Kidney (tissue), 14 donors: Measurements from ENCODE around the gene TRDMT1. TPM values are rescaled to one million over a fixed set of nuclear protein-coding genes. Genes with fewer than 3 reads are reported as not detected.

ENCODE experiments used
- DNase-seq, 5 donors: peaks; one replicate each; pipeline ENCODE4 v3.0.0-alpha.2; 2013 to 2020
- FAIRE-seq: peaks from 2 replicates; lab custom pipeline; 2012; peaks lifted over from hg19 to GRCh38; lab: Jason Lieb, UNC
- H3K27ac ChIP-seq, 2 donors: one replicate each; pipeline ENCODE4 v1.7.0; 2013; ENCODE audit warnings: low read depth in 2 of 2, low read length in 2 of 2, inconsistent platforms in 1 of 2
- H3K27me3 ChIP-seq: one replicate; pipeline ENCODE4 v1.7.1; 2013; ENCODE audit warnings: low read length, inconsistent platforms; ENCODE audit not compliant: control insufficient read depth, insufficient read depth
- H3K36me3 ChIP-seq, 3 donors: one replicate each; pipeline versions ENCODE4 v1.7.0 to v1.7.1; 2013; ENCODE audit warnings: low read length in 3 of 3, control low read depth in 1 of 3, inconsistent platforms in 1 of 3; ENCODE audit not compliant: insufficient read depth in 3 of 3, control insufficient read depth in 2 of 3
- H3K4me1 ChIP-seq, 3 donors: one replicate each; pipeline versions ENCODE4 v1.7.0 to v1.7.1; 2013; ENCODE audit warnings: low read length in 3 of 3, inconsistent platforms in 1 of 3, low read depth in 1 of 3; ENCODE audit not compliant: control insufficient read depth in 2 of 3, insufficient read depth in 2 of 3
- H3K4me3 ChIP-seq, 3 donors: one replicate each; pipeline versions ENCODE4 v1.7.0 to v1.8.1; 2013; ENCODE audit warnings: low read length in 3 of 3, control low read depth in 1 of 3, inconsistent platforms in 1 of 3
- H3K9ac ChIP-seq, 3 donors: one replicate each; pipeline versions ENCODE4 v1.7.0 to v1.7.1; 2013; ENCODE audit warnings: low read length in 3 of 3, control low read depth in 1 of 3, inconsistent platforms in 1 of 3
- H3K9me3 ChIP-seq, 3 donors: one replicate each; pipeline versions ENCODE4 v1.7.0 to v1.7.1; 2013; ENCODE audit warnings: low read length in 3 of 3, control low read depth in 1 of 3, inconsistent platforms in 1 of 3; ENCODE audit not compliant: control insufficient read depth in 2 of 3, insufficient read depth in 1 of 3
- intact Hi-C: fragments of 100-400 bp; cut with DNase I; formaldehyde crosslinking; loops from one replicate; pipeline ENCODE4 v1.11.1; 2022
- polyA plus RNA-seq: library from polyadenylated mRNA; stranded (reverse); fragments of 350-450 nt; fragmentation: Illumina TruSeq; extraction: RNeasy Lipid Tissue Mini Kit (QIAGEN cat#74804); gene quantifications from one replicate; pipeline ENCODE4 v1.2.3, GENCODE V29; 2014; ENCODE audit warnings: low read depth, low replicate concordance; ENCODE audit not compliant: insufficient read depth
- total RNA-seq: library from RNA; stranded (reverse); fragmentation: NEBNext Ultra II Directional; extraction: Animal tissue kit (Norgen Biotek cat#: 25700); gene quantifications from one replicate; pipeline ENCODE4 v1.2.1, GENCODE V29; 2021
- TF ChIP-seq, protein P1 (sequence below): IDR thresholded peaks from 3 replicates; pipeline ENCODE4 v1.5.1; 2012; ENCODE audit warnings: mild to moderate bottlenecking, moderate library complexity, borderline replicate concordance; ENCODE audit not compliant: insufficient read depth; ENCODE audit errors: extremely low read depth
- donor health status: control.
- donor health status: control.
- donor health status: control.
- donor health status: control.
- donor health status: control.
- donor health status: DM: yes; HTN: yes; CAD: no.
- donor health status: Normal renal cell carcinoma (clear cell type).

Gene TRDMT1
- total and polyA plus RNA-seq, 2 donors from 2014 or later = 2.0 to 11.0 TPM

- no peaks in the 10 kb centered on the region for H3K9me3 ChIP-seq
- no peak for FAIRE-seq
- H3K36me3 ChIP-seq = no peaks in the 10 kb centered on the region
- no peaks in the 10 kb centered on the region for H3K27me3 ChIP-seq
- no peak overlapping the region for H3K9ac ChIP-seq
- intact Hi-C loops = no loop called here
- no peak overlapping the region for H3K4me3 ChIP-seq
- TF ChIP-seq, protein P1, sequence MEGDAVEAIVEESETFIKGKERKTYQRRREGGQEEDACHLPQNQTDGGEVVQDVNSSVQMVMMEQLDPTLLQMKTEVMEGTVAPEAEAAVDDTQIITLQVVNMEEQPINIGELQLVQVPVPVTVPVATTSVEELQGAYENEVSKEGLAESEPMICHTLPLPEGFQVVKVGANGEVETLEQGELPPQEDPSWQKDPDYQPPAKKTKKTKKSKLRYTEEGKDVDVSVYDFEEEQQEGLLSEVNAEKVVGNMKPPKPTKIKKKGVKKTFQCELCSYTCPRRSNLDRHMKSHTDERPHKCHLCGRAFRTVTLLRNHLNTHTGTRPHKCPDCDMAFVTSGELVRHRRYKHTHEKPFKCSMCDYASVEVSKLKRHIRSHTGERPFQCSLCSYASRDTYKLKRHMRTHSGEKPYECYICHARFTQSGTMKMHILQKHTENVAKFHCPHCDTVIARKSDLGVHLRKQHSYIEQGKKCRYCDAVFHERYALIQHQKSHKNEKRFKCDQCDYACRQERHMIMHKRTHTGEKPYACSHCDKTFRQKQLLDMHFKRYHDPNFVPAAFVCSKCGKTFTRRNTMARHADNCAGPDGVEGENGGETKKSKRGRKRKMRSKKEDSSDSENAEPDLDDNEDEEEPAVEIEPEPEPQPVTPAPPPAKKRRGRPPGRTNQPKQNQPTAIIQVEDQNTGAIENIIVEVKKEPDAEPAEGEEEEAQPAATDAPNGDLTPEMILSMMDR = no peak
- no peak for DNase-seq
- no peak overlapping the region for H3K27ac ChIP-seq
- peaks cover 0 to 4% (median 0%) of the 10 kb centered on the region in 3 donors for H3K4me1 ChIP-seq
Measured at GRCh38 chr10:17208476-17208875, 7.0 kb upstream of the TRDMT1 start.

GRCh38 chr10:17206210-17206709, 4.8 kb upstream of the TRDMT1 start:
- Histone ChIP-seq H3K36me3 (no peaks in the 10 kb centered on the region), H3K27me3 (no peaks in the 10 kb centered on the region), H3K27ac (no peak overlapping the region), H3K4me3 (no peak overlapping the region), H3K4me1 (peaks cover 0 to 10% (median 5%) of the 10 kb centered on the region in 3 donors), H3K9ac (no peak overlapping the region), H3K9me3 (no peaks in the 10 kb centered on the region)
- FAIRE-seq (no peak), DNase-seq (no peak)
- TF ChIP-seq, protein P1 = no peak
- intact Hi-C loops = no loop called here

DNA sequence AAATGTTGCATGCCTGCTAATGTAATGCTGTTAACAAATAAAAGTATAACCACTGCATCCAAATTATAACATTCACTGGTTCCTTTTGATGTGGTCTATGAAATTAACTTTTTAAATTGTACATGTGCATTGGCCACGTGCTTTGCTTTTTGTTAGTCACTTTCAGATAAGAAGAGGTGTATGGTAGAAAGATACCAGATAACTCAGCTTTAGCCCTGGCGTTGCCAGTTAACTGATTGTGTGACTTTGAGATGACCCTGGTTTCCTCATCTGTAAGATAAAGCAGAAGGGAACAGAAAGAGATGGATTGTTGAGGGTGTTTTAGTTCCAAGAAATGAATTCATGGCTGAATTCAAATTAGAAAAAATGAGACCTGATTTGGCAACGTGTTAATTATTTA, 1.9 kb upstream of the TRDMT1 start:
- FAIRE-seq = no peak
- TF ChIP-seq, protein P1 = no peak

GRCh38 chr10:17202999-17203398, 1.5 kb upstream of the TRDMT1 start:
- Histone ChIP-seq H3K4me1 (peaks cover 3 to 11% (median 5%) of the 10 kb centered on the region in 3 donors), H3K9me3 (no peaks in the 10 kb centered on the region), H3K4me3 (no peak overlapping the region), H3K36me3 (no peaks in the 10 kb centered on the region), H3K27ac (no peak overlapping the region), H3K9ac (no peak overlapping the region), H3K27me3 (no peaks in the 10 kb centered on the region)
- DNase-seq (peak in 2 of 5 donors; percentile 36 to 61), FAIRE-seq (no peak)
- intact Hi-C loops = no loop called here
- TF ChIP-seq, protein P1 = no peak

More for the DNA sequence above, 1.9 kb upstream of the TRDMT1 start:
- Histone ChIP-seq H3K9me3 (no peaks in the 10 kb centered on the region), H3K27ac (no peak overlapping the region), H3K36me3 (no peaks in the 10 kb centered on the region), H3K4me1 (peaks cover 3 to 13% (median 5%) of the 10 kb centered on the region in 3 donors), H3K4me3 (no peak overlapping the region), H3K27me3 (no peaks in the 10 kb centered on the region), H3K9ac (no peak overlapping the region)
- DNase-seq = no peak
- intact Hi-C loops = no loop called here
